IPS-NIHi7 (cell line): ENCODE results near the gene SMARCA5.
A peak's percentile ranks its signal among the peaks of the same experiment; 100 is the strongest.

ENCODE experiments used
- DNase-seq: peaks from one replicate; pipeline ENCODE4 v3.0.0; 2012; ENCODE audit warnings: mixed read lengths; ENCODE audit errors: extremely low spot score

The SMARCA5 gene

DNA sequence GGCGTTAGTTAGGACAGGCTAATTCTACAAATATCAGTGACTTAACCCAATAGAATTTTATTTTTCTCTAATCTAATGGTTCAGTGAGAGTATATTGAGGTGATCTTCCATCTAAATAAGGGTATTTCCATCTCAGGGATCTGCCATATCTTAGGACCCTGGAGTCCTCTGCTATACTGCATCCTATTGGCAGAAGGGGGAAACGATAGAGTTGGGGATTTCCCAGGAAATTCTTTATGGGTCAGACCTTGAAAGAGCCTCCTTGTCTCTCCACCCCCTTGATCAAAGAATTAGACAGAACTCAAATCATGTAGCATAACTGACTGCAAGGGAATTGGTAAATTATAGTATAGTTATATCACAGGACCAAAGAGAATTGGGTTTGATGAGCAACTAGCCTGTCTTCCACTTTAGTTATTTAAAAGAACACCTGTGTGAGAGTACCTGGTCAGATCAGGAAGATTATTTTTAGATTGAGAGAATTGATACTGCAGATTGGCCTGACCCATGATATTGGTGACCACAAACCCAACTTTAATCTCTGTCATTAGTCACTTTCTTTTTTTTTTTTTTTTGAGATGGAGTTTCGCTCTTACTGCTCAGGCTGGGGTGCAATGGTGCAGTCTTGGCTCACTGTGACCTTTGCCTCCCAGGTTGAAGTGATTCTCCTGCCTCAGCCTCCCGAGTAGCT, 25.6 kb downstream of the SMARCA5 start:
- no peak for DNase-seq

DNA sequence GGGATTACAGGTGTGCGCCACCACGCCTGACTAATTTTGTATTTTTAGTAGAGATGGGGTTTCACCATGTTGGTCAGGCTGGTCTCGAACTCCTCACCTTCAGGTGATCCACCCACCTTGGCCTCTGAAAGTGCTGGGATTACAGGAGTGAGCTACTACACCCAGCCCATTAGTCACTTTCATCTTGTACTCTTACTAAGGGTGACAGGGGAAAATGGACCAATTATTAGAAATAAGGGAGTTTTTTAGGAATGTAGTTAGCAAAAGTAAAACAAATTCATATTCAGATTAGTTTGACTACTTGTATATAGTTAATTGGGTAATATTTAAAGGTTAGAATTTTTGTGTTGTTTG, 26.1 kb downstream of the SMARCA5 start:
- DNase-seq: no peak

DNA sequence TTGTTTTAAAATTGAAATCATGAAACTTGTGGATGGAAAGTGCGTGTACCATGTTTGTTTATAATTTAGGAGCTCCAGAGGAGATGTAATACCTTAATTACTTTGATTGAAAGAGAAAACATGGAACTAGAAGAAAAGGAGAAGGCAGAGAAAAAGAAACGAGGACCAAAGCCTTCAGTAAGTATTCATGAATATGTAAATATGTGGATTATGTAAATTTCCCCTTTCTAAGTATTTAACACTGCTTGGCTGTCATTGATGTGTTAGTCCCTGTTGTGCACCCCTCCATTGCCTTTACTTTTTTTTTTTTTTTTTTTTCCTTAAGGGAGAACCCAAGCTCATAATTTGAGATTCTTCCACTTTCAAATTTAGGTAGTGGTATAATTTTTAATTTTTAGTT, 36.4 kb downstream of the SMARCA5 start:
- no peak for DNase-seq

DNA sequence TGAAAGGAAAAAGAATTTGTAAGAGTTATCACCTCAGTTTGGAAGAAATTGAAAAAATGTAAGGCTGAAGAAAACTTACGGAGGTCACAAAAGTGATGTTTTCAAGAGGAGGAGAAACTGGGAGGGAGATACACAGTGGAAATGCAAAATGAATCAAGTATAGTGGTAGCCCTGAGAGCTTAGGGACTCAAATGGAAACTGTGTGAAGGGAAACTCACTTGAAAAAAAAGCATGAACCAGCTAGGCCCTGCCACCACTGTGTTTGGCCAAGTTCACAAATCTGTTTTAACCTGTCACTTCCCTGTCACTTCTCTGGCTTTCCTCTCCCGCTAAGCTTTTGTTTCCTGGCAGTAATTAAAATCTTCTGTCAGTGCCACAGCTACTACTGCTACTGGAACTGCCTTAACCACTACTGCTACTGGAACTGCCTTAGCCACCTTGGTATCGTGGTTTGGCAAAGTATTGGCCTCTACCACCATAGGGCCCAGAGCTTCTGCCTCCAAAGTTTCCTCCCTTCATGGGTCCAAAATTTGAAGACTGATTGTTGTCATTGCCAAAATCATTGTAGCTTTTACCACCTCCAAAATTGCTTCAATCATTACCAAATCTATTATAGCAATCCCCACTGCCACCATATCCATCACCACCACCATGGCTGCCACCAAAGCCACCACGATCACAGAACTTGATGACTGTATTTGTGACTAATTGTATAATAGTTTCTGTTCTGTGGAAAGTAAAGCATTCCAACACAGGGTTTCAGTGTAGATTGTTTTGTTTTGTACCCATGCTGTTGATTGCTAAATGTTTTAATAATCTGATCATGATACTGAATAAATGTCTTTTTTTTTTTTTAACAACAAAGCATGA, 41.5 kb downstream of the SMARCA5 start:
- DNase-seq: no peak

DNA sequence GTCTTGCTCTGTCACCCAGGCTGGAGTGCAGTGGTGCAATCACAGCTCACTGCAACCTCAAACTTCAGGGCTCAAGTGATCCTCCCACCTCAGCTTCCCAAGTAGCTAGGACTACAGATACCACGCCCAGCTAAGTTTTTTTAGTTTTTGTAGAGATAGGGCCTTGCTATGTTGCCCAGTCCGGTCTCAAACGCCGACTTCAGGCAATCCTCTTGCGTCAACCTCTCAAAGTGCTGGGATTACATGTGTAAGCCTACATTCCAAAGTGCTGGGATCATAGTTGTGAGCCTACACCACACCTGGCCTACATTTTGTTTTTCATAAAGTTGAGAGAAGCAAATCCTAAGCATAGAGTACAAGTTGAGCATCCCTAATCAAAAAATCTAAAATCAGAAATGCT, 42.2 kb downstream of the SMARCA5 start:
- DNase-seq: no peak

DNA sequence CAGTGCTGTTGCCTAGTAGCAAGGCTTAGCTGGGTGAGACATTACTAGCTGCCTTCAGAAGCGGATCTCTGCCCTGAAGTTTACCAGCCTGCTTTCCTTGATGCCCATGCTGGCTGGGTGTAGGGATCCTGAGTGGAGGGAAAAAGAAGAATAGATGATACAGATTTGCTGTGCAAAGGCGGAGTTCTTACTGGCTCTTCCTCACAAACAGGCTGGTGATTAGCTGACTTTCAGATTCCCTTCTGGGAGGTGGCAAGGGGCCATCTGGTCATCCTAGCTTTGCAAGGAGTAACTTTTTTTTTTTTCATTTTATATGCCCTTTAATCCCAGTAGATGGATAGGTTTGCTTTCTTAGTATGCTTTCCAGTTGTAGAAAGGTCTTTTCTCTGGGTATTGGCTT, 44.8 kb downstream of the SMARCA5 start:
- DNase-seq: no peak

DNA sequence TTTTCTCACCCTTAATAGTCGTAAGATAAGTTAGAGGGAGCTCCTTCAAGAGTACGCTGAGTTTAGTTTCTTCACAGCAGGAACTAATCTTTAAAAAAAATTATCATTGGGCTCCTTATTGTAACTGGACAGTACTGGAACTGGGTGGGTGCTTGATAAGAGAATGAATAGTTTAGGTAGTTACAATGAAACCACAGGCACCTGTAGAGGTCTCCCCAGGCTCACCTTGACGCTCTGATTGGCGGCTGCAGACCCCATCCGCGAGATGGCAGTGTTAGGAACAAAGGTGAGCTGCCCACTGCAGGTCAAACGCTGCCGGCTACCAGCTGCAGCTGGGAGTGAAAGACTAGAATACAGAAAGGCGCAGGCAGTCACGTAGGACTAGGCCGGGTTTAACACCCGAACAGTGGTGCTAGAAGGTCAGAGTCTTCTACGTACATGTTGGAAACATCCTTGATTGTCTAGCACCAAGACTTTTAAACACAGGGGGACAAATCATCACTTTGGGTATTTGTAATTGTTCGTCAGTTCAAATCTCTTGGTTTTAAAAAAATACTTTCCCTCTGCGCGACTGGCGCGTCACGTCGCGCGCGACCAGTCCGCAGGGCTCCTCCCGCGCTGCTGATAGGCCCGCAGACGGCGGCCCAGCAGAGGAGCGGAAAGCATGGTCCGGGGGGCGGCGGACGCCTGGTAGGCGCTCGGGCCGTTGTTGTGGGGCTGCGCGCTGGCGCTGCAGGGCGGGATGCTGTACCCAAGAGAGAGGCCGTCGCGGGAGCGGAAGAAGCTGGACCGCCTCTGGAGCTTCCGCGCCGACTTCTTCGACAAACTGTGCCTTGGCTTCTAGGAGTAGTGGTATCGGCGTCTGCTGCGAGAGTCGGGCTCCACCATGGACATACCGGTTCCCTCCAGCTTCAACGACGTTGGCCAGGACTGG, 45.6 kb downstream of the SMARCA5 start:
- DNase-seq: peak; percentile 92

DNA sequence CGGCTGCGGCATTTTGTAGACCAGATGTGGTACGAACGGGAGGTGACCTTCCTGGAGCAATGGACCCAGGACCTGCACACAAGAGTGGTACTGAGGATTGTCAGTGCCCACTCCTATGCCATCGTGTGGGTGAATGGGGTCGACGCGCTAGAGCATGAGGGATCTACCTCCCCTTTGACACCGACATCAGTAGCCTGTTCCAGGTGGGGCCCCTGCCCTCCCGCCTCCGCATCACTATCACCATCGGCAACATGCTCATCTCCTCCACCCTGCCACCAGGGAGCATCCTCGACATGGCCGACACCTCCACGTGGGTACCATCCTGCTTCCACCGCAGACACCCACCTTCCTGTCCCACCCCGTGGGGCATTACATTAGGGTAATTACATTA, 46.2 kb downstream of the SMARCA5 start:
- DNase-seq: peak; percentile 34

DNA sequence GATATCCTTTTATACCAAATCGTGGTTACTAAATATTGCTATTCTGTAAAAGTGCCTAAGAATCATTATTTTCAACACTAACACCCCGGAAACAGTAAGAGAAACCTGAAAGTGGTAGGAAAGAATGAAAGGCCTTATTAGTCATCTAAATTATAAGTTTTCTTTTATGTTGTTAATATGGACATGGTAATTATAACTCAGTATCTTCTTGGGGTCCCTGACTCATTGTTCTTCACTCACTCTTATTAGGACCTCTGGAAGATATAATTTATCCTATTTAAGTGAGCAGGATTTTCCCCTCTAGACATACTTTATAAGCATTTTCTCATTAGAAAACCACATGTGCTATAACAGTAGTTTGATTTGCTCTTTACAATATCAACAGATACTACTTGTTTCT, 51.0 kb downstream of the SMARCA5 start:
- no peak for DNase-seq

DNA sequence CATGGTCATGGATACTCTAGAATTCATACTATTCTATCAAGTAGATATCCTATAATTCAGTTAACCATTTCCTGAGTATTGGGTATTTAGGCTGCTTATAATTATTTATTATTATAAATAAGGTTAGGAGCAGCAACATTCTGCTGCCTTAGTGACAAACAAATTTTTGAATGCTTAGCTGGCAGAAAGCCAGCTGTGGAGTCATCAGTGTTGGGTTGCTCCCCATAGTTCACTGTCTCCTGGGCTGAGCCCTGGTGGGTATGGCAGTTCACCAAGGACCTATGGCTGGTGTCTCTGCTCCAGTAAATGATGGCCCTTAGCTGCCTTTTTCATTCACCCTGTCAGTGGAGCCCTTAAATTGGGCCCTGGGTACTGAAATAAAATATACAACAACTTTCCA, 61.8 kb downstream of the SMARCA5 start:
- no peak for DNase-seq

DNA sequence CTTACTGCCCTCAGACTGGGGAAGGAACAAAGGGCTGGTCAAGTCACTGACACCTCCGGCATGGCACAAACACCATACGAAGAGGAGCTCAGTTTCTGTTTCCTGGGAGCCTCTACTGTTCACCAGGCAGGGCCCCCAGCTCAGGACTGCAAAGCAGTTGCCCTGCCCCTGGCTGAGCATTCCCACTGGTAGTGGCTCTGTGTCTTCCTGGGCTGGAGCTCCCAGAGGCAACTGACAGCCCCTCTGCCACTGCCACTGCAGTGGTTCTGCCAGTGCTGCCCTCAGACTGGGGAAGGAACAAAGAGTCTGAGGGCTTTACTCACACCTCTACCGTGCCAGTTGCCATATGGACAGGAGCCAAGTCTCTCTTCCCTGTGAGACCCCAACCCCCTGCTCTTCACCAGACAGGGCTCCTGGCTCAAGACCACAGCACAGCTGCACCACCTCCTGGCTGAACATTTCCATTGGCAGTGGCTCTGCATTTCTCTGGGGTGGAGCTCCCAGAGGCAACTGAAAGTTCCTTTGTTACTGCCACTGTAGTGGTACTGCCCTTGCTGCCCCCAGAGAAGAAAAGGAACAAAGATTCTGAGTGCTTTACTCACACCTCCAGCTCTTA, 67.9 kb downstream of the SMARCA5 start:
- peak; percentile 33 for DNase-seq

DNA sequence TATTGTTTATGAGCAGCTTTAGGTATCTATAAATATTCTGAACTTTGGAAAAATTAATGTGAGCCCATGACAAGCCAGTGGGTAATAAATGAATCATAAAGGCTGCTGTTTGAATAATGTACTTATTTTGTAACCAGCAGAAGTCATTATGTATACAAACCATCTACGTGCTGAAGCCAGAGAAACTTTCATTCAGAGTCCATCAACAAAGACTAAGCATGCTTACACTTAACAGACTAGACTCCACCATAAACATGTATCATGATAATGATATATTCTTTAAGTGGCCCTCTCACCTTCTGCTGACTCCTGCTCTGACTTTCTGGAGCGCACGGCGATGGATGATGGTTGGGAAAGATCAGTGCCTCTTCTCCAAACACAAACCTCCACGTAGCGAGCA, 72.0 kb downstream of the SMARCA5 start:
- no peak for DNase-seq

DNA sequence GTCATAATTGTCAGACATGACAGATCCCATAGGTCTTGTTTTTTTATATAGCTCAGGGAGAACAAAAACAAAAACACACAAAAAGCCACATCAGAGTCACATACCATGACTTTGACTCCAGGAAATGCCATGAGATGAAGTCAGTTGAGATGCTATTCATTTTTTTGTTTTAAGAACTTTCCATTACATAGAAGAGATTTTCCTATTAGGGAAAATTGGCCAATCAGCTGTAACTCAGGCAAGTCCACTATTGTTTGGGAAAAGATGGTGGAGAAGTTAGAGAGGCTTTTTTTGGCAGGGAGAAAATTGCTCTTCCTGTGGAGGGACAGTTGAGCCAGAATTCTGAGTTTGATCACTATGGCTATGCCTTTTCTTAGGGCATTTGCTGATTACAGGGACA, 72.6 kb downstream of the SMARCA5 start:
- DNase-seq: no peak

DNA sequence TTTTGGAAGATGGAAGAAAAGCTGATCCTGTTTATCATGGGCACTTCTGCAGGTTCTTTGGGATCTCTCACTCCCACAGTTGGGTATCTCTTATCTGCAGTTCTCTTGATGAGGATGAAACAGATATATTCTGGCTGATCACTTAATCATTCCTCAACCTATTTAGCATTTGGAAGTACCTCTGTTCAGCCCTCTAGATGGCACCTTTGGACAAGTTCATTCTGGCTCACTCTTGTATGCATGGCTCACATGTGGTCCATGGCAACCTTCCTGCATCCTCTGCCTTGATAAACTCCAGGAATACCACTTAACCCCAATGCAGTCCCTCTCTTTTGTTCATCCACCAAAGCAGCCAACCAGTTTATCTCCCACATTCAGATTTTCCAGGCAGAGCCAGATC, 74.2 kb downstream of the SMARCA5 start:
- no peak for DNase-seq

DNA sequence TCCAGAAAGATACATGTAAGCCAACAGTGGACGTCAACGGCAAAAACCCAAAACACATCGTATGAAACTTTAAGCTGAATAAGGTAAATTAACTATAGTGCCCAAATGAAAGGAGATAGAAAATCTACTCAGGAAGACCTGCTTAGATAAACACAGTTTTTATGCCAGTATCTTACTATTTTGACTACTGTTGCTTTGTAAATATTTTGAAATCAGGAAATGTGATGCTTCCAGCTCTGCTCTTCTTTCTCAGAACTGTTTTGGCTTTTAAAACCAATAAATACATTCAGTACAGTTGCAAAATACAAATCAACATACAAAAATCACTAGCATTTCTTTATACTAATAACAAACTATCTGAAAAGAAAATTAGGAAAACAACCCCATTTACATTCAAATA, 83.8 kb downstream of the SMARCA5 start:
- DNase-seq: no peak

DNA sequence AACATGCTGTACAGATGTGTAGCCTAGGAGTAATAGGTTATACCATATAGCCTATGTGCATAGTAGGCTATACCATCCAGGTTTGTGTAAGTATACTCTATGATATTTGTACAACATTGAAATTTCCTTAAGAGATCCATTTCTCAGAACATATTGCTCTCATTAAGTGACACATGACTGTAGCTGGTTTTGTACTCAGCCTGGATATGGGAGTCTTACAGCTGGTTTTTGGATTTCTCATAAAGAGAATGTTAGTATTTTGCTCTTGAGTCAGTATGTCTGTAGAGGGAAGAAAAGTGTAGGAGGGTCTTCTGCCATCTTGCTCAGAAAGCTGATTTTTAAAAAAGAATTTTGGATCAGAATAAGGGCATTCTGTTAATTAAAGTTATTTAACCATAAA, 85.3 kb downstream of the SMARCA5 start:
- DNase-seq: no peak

DNA sequence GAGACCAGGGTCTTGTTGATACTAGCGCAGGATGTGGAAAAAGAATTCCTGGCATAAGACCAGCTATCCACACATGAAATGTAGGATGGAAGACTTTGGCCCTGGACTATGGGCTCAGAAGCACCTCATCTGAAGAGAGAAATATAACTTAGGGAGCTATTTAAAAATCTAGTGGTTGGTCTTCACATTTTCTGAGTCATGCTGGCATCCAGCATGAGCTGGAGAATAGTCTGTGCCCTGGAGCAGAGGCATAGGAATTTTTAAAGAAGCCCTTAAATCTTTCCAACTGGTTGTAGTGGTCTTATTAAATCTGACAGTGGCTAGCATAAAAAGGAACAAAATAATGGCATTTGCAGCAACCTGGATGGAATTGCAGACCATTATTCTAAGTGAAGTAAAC, 86.3 kb downstream of the SMARCA5 start:
- no peak for DNase-seq

DNA sequence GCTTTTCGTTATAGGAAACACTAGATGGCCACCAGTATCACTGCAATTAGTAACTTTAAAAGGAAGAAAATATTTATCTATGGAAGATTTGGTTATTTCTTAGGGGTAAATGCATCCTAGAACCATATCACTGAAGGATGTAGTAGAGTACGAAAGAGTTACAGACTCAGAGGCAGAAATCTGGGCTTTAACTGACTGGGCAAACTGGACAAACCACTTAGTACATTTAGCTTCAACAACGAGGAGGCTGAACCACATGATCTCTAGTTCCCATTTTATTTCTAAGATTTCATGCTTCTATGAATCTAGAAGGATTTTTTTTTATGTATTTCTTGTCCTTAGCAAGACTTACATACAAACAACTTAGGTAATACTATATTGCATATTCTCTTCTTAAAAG, 93.0 kb downstream of the SMARCA5 start:
- DNase-seq: no peak
